Caco-2 (cell line): ENCODE results near the gene NXN. TPM values are rescaled to one million over a fixed set of nuclear protein-coding genes. Genes with fewer than 3 reads are reported as not detected.

Experiments
- BruUV-seq: library from RNA; stranded (reverse); fragments of 400-500 nt; replicated peaks from 2 replicates; lab custom pipeline; 2021; lab: Mats Ljungman, UMichigan
- CTCF ChIA-PET: fragments of 300-600 bp; sonication (Branson Sonifier 250); formaldehyde crosslinking; loops from one replicate; lab custom pipeline; 2022; ENCODE audit warnings: antibody characterized with exemption; lab: Charles Lee
- POLR2A ChIA-PET: fragments of 300-600 bp; sonication (Branson Sonifier 250); formaldehyde crosslinking; loops from one replicate; lab custom pipeline; 2022; ENCODE audit warnings: antibody characterized with exemption; lab: Charles Lee
- DNase-seq, 2 experiments: peaks; one replicate each; pipeline versions ENCODE4 v3.0.0 to v3.0.0-alpha.2; 2020 to 2022
- H3K27me3 ChIP-seq: replicated peaks from 2 replicates; pipeline ENCODE4 v1.6.0; 2011; ENCODE audit warnings: low read length; ENCODE audit not compliant: control insufficient read depth, insufficient read depth
- H3K36me3 ChIP-seq: 2 replicates; pipeline ENCODE4 v1.5.1; 2011; ENCODE audit warnings: low read length; ENCODE audit not compliant: control insufficient read depth, insufficient read depth
- H3K4me1 ChIP-seq: fragments of 250-450 bp; sonication (Bioruptor Pico); 2 replicates; pipeline ENCODE4 v1.5.1; 2020; ENCODE audit warnings: mild to moderate bottlenecking
- H3K4me3 ChIP-seq: 2 replicates; pipeline ENCODE4 v1.5.1; 2011; ENCODE audit warnings: low read depth, mild to moderate bottlenecking, control low read depth, low read length
- H3K9me3 ChIP-seq: fragments of 250-450 bp; sonication (Bioruptor Pico); 2 replicates; pipeline ENCODE4 v1.5.1; 2020; ENCODE audit warnings: mild to moderate bottlenecking, moderate library complexity
- H3K27ac Mint-ChIP-seq: one replicate; pipeline ENCODE4 v1.8.0; 2022; ENCODE audit warnings: mixed read lengths; ENCODE audit not compliant: unreplicated experiment
- H3K27me3 Mint-ChIP-seq: one replicate; pipeline ENCODE4 v1.8.0; 2022; ENCODE audit warnings: mixed read lengths; ENCODE audit not compliant: insufficient read depth, unreplicated experiment
- H3K36me3 Mint-ChIP-seq: one replicate; pipeline ENCODE4 v1.8.0; 2022; ENCODE audit warnings: mild to moderate bottlenecking, mixed read lengths; ENCODE audit not compliant: insufficient read depth, unreplicated experiment
- H3K4me1 Mint-ChIP-seq: one replicate; pipeline ENCODE4 v1.8.0; 2022; ENCODE audit warnings: low read depth, mixed read lengths; ENCODE audit not compliant: unreplicated experiment
- H3K4me3 Mint-ChIP-seq: one replicate; pipeline ENCODE4 v1.8.0; 2022; ENCODE audit warnings: mild to moderate bottlenecking, moderate library complexity, mixed read lengths; ENCODE audit not compliant: unreplicated experiment
- H3K9me3 Mint-ChIP-seq: one replicate; pipeline ENCODE4 v1.8.0; 2022; ENCODE audit warnings: mixed read lengths; ENCODE audit not compliant: unreplicated experiment
- intact Hi-C: fragments of 100-400 bp; cut with micrococcal nuclease; formaldehyde crosslinking; loops from one replicate; pipeline ENCODE4 v1.10.0; 2022; ENCODE audit not compliant: unreplicated experiment
- total RNA-seq: library from RNA; stranded (reverse); gene quantifications from 2 replicates; pipeline ENCODE4 v1.2.3, GENCODE V29; 2022
- TF ChIP-seq, protein P1 (sequence below), 2 experiments: fragments of 200-600 bp in 1 of 2; IDR thresholded peaks; 1 replicate in 1 of 2; 2 replicates in 1 of 2; pipeline versions ENCODE4 v1.5.1 to v1.8.0; 2011 to 2022; ENCODE audit warnings: antibody characterized with exemption in 1 of 2, control low read depth in 1 of 2, inconsistent platforms in 1 of 2, low read depth in 1 of 2, low read length in 1 of 2, mild to moderate bottlenecking in 1 of 2, moderate library complexity in 1 of 2; ENCODE audit not compliant: insufficient read depth in 1 of 2, severe bottlenecking in 1 of 2, unreplicated experiment in 1 of 2

NXN gene
- total RNA-seq, 1 experiment from 2014 or later, result 76.7 TPM

DNA sequence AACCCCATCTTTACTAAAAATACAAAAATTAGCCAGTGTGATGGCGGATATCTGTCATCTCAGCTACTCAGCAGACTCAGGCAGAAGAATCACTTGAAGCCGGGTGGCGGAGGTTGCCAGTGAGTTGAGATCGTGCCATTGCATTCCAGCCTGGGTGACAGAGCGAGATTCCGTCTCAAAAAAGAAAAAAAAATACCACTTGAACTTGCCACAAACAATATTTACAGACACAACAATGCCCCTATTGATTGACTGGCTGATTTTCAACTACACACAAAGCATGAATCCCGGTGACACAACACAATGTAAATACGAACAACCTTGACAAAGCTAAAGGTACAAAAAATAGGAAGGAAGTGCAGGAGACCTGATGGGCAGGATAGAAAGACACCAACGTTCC lies 49.3 kb downstream of the NXN start:
- Histone ChIP-seq H3K27me3 (no peaks in the 10 kb centered on the region), H3K36me3 (peaks cover 1% of the 10 kb centered on the region; the same call in 1 of the 2 replicates), H3K4me1 (peaks cover 82% of the 10 kb centered on the region), H3K9me3 (no peaks in the 10 kb centered on the region), H3K4me3 (no peak overlapping the region)
- Mint-ChIP-seq H3K27ac (peak overlapping the region; percentile 88), H3K9me3 (no peaks in the 10 kb centered on the region), H3K36me3 (peaks cover 87% of the 10 kb centered on the region), H3K4me3 (peak overlapping the region; percentile 24), H3K27me3 (no peaks in the 10 kb centered on the region), H3K4me1 (peaks cover 61% of the 10 kb centered on the region)
- TF ChIP-seq, protein P1, sequence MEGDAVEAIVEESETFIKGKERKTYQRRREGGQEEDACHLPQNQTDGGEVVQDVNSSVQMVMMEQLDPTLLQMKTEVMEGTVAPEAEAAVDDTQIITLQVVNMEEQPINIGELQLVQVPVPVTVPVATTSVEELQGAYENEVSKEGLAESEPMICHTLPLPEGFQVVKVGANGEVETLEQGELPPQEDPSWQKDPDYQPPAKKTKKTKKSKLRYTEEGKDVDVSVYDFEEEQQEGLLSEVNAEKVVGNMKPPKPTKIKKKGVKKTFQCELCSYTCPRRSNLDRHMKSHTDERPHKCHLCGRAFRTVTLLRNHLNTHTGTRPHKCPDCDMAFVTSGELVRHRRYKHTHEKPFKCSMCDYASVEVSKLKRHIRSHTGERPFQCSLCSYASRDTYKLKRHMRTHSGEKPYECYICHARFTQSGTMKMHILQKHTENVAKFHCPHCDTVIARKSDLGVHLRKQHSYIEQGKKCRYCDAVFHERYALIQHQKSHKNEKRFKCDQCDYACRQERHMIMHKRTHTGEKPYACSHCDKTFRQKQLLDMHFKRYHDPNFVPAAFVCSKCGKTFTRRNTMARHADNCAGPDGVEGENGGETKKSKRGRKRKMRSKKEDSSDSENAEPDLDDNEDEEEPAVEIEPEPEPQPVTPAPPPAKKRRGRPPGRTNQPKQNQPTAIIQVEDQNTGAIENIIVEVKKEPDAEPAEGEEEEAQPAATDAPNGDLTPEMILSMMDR (IDR thresholded peaks at IDR 0.05; ENCODE audit: insufficient read depth in 1 of 2, low read depth in 1 of 2, low read length in 1 of 2, severe bottlenecking in 1 of 2, unreplicated experiment in 1 of 2), result no peak
- BruUV-seq, result no TSS peak
- no peak for DNase-seq
- ChIA-PET POLR2A (interaction anchor here (3.1 kb wide), 1 partner anchor 21 kb away, joined by 12 read pairs; no protein-coding TSS in a partner anchor), CTCF (no interaction called here)
- intact Hi-C loops, result no loop called here

DNA sequence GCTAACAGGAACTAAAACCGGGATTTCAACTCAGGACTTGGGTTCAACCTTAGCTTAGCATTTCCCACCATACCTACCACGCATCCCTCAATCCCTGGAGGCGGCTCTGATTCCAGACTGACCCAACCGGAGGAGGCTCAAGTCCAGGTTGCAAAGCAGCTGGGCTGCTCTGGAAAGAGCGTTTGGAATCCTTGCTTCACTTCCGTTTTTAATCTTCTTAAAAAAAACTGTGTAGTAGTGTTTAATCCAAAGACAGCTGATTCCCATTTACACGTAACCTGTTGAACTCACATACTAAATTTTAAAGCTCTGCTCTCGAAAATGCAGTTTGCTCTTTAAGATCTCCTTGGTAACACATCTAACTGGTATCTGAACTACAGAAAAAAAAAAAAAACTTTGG lies 50.0 kb downstream of the NXN start:
- ChIA-PET POLR2A (interaction anchor here (3.1 kb wide), 1 partner anchor 22 kb away, joined by 12 read pairs; no protein-coding TSS in a partner anchor), CTCF (no interaction called here)
- BruUV-seq, result no TSS peak
- Histone ChIP-seq H3K27me3 (no peaks in the 10 kb centered on the region), H3K36me3 (peaks cover 1% of the 10 kb centered on the region; the same call in 1 of the 2 replicates), H3K4me3 (no peak overlapping the region), H3K4me1 (peaks cover 82% of the 10 kb centered on the region), H3K9me3 (no peaks in the 10 kb centered on the region)
- Mint-ChIP-seq H3K36me3 (peaks cover 91% of the 10 kb centered on the region), H3K4me1 (peaks cover 68% of the 10 kb centered on the region), H3K4me3 (no peak overlapping the region), H3K9me3 (no peaks in the 10 kb centered on the region), H3K27me3 (no peaks in the 10 kb centered on the region), H3K27ac (peak overlapping the region; percentile 88)
- TF ChIP-seq, protein P1 (IDR thresholded peaks at IDR 0.05; ENCODE audit: insufficient read depth in 1 of 2, low read depth in 1 of 2, low read length in 1 of 2, severe bottlenecking in 1 of 2, unreplicated experiment in 1 of 2), result no peak
- intact Hi-C loops, result loop anchor here (5.0 kb wide), 1 partner anchor 47 kb away; no protein-coding TSS in a partner anchor
- DNase-seq, result no peak

DNA sequence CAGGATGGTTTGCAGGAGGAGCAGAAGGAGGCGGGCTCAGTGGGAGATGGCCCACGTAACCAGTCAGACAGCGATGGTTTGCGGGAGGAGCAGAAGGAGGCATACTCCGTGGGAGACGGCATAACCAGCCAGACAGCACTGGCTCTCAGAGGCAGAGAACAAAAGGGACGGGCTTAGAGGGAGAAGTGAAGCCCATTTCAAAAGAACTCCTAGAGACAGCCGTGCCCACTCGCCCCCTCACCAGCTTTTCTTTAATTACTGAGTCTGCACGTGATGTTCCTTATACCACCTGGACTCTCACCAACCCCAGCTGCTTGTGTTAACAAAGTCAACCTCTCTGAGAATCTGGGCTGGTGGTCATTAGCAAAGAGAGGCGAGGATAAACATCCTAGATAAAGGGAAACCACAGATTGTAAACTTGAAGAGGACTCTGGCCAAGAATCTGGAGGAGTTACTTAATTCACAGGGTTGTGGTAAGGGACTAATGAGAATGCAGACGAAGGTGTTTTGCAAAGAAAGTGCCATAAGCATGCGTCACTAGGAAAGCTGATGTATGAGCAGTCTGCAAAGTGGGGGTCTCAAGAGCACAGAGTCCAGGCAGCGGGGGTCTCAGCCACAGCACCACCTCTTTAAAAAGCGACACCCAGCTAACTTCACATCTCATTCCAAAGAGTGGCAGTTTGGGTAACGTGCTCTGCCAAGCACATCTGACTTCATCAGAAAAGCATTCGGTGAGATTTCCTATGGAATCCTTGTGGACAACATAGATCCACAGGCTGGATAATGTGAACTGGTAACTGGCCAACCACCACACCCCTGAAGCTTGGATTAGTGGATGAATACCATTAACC lies 51.7 kb downstream of the NXN start:
- no peak overlapping the region for H3K4me3 ChIP-seq
- H3K4me1 Mint-ChIP-seq, result peaks cover 72% of the 10 kb centered on the region
- no peaks in the 10 kb centered on the region for H3K9me3 Mint-ChIP-seq
- no peaks in the 10 kb centered on the region for H3K9me3 ChIP-seq
- no peaks in the 10 kb centered on the region for H3K27me3 ChIP-seq
- no peaks in the 10 kb centered on the region for H3K27me3 Mint-ChIP-seq
- H3K36me3 Mint-ChIP-seq, result peaks cover 81% of the 10 kb centered on the region
- peaks cover 1% of the 10 kb centered on the region; the same call in 1 of the 2 replicates for H3K36me3 ChIP-seq
- CTCF ChIA-PET, result interaction anchor here (0.6 kb wide), 1 partner anchor 17 kb away, joined by 3 read pairs; no protein-coding TSS in a partner anchor
- intact Hi-C loops, result loop anchor here (1.0 to 5.0 kb wide), 2 partner anchors 23 to 46 kb away; no protein-coding TSS in a partner anchor
- H3K4me3 Mint-ChIP-seq, result peak overlapping the region; percentile 64
- POLR2A ChIA-PET, result interaction anchor here (0.6 to 3.1 kb wide), 4 partner anchors 24 to 151 kb away, joined by 3 to 12 read pairs (median 4); partner anchors contain the start of gene NXN
- peak overlapping the region; percentile 88 for H3K27ac Mint-ChIP-seq
- H3K4me1 ChIP-seq, result peaks cover 72% of the 10 kb centered on the region
- TF ChIP-seq, protein P1 (IDR thresholded peaks at IDR 0.05; ENCODE audit: insufficient read depth in 1 of 2, low read depth in 1 of 2, low read length in 1 of 2, severe bottlenecking in 1 of 2, unreplicated experiment in 1 of 2), result no peak
- DNase-seq, result peak; percentile 78 to 84
- BruUV-seq, result TSS peak; percentile 71
